GM23338 (cell line): ENCODE data around the gene RBM3. TPM values are rescaled to one million over a fixed set of nuclear protein-coding genes. Genes with fewer than 3 reads are reported as not detected.

Experiments used
- ATAC-seq: fragments of 200-7000 bp; cut with Tn5 transposase; 3 replicates; pipeline ENCODE4 v1.9.1; 2020
- DNase-seq: peaks from one replicate; pipeline ENCODE4 v3.0.0-alpha.2; 2015; ENCODE audit warnings: low spot score
- H2AFZ ChIP-seq: fragments of 200-600 bp; sonication (generic); 2 replicates; pipeline ENCODE4 v1.8.0; 2016; ENCODE audit warnings: antibody characterized with exemption, mild to moderate bottlenecking, moderate library complexity
- H3F3A ChIP-seq: fragments of 200-600 bp; sonication (generic); replicated peaks from 2 replicates; pipeline ENCODE4 v1.8.0; 2017; ENCODE audit warnings: antibody characterized with exemption, mixed run types, low read depth
- H3K27ac ChIP-seq: fragments of 200-600 bp; sonication (generic); 2 replicates; pipeline ENCODE4 v1.6.1; 2016; ENCODE audit warnings: low read depth
- H3K27me3 ChIP-seq: fragments of 200-600 bp; sonication (generic); 2 replicates; pipeline ENCODE4 v1.8.0; 2016; ENCODE audit warnings: mild to moderate bottlenecking, mixed run types, moderate library complexity; ENCODE audit not compliant: insufficient read depth
- H3K36me3 ChIP-seq: fragments of 200-600 bp; sonication (generic); 2 replicates; pipeline ENCODE4 v1.8.0; 2016; ENCODE audit warnings: mild to moderate bottlenecking; ENCODE audit not compliant: insufficient read depth
- H3K4me1 ChIP-seq: fragments of 200-600 bp; sonication (generic); 2 replicates; pipeline ENCODE4 v1.8.0; 2016; ENCODE audit warnings: mild to moderate bottlenecking, moderate library complexity; ENCODE audit not compliant: insufficient read depth
- H3K4me2 ChIP-seq: fragments of 200-600 bp; sonication (generic); 2 replicates; pipeline ENCODE4 v1.7.1; 2017; ENCODE audit warnings: mixed run types
- H3K4me3 ChIP-seq: fragments of 200-600 bp; sonication (generic); 2 replicates; pipeline ENCODE4 v1.6.1; 2016; ENCODE audit warnings: mixed run types
- H3K79me2 ChIP-seq: fragments of 200-600 bp; sonication (generic); replicated peaks from 2 replicates; pipeline ENCODE4 v1.8.0; 2017; ENCODE audit warnings: mild to moderate bottlenecking; ENCODE audit not compliant: insufficient read depth
- H3K9me2 ChIP-seq: fragments of 200-600 bp; sonication (generic); 2 replicates; pipeline ENCODE4 v1.8.0; 2017; ENCODE audit not compliant: insufficient read depth
- H4K20me1 ChIP-seq: fragments of 200-600 bp; sonication (generic); replicated peaks from 2 replicates; pipeline ENCODE4 v1.8.0; 2017; ENCODE audit warnings: mild to moderate bottlenecking; ENCODE audit not compliant: insufficient read depth
- H3K27ac Mint-ChIP-seq: 2 replicates; pipeline ENCODE4 v1.8.0; 2020; ENCODE audit warnings: inconsistent platforms, mild to moderate bottlenecking, moderate library complexity, mixed read lengths
- H3K27me3 Mint-ChIP-seq: 3 replicates; pipeline ENCODE4 v1.8.0; 2022; ENCODE audit warnings: low read depth, mild to moderate bottlenecking, moderate library complexity, mixed read lengths, inconsistent platforms; ENCODE audit not compliant: insufficient read depth, poor library complexity
- H3K36me3 Mint-ChIP-seq: 3 replicates; pipeline ENCODE4 v1.8.0; 2021; ENCODE audit warnings: low read depth, mild to moderate bottlenecking, inconsistent platforms, moderate library complexity, mixed read lengths
- H3K4me1 Mint-ChIP-seq: 3 replicates; pipeline ENCODE4 v1.8.0; 2020; ENCODE audit warnings: mild to moderate bottlenecking, inconsistent platforms, mixed read lengths
- H3K4me3 Mint-ChIP-seq: 3 replicates; pipeline ENCODE4 v1.8.0; 2021; ENCODE audit warnings: moderate library complexity, mild to moderate bottlenecking, inconsistent platforms, mixed read lengths
- H3K9me3 Mint-ChIP-seq: 3 replicates; pipeline ENCODE4 v1.8.0; 2020; ENCODE audit warnings: moderate library complexity, mild to moderate bottlenecking, inconsistent platforms, mixed read lengths
- CREB1 ChIP-seq: fragments of 250-450 bp; sonication (Bioruptor Pico); IDR thresholded peaks from 2 replicates; pipeline ENCODE4 v1.5.0; 2020; ENCODE audit warnings: low read depth, mild to moderate bottlenecking, moderate library complexity
- CTCF ChIP-seq, 2 experiments: fragments of 200-600 bp in 1 of 2; sonication (generic) in 1 of 2; conservative IDR thresholded peaks; 2 replicates each; pipeline versions ENCODE4 v1.5.1 to v1.6.1; 2016 to 2017; ENCODE audit warnings: antibody characterized with exemption in 2 of 2, low read depth in 2 of 2, mild to moderate bottlenecking in 2 of 2, moderate library complexity in 1 of 2
- EZH2 ChIP-seq: fragments of 200-600 bp; sonication (generic); IDR thresholded peaks from one replicate; pipeline ENCODE4 v1.8.0; 2017; ENCODE audit warnings: antibody characterized with exemption, mild to moderate bottlenecking, low read depth; ENCODE audit not compliant: unreplicated experiment
- EZH2phosphoT487 ChIP-seq: fragments of 200-600 bp; sonication (generic); IDR thresholded peaks from one replicate; pipeline ENCODE4 v1.8.1; 2018; ENCODE audit warnings: antibody characterized with exemption; ENCODE audit not compliant: unreplicated experiment
- NANOG ChIP-seq: IDR thresholded peaks from 2 replicates; pipeline ENCODE4 v1.6.1; 2016; ENCODE audit warnings: antibody characterized with exemption, borderline replicate concordance
- POLR2AphosphoS5 ChIP-seq: IDR thresholded peaks from 2 replicates; pipeline ENCODE4 v1.6.1; 2016; ENCODE audit warnings: antibody characterized with exemption, low read depth
- ZNF114 ChIP-seq: fragments of 250-450 bp; sonication (Bioruptor Pico); IDR thresholded peaks from 2 replicates; pipeline ENCODE4 v1.5.0; 2020; ENCODE audit warnings: mild to moderate bottlenecking, moderate library complexity
- polyA plus RNA-seq: library from polyadenylated mRNA; unstranded; fragments of >200 nt; fragmentation: Nextera tagmentation; extraction: Ambion mirVana; gene quantifications from 2 replicates; pipeline ENCODE4 v1.2.1, GENCODE V29; 2016
- total RNA-seq: library from RNA; depleted of rRNA; stranded (reverse); fragments of >200 nt; shearing (Covaris generic); gene quantifications from 2 replicates; pipeline ENCODE4 v1.2.3, GENCODE V29; 2014
- TF ChIP-seq, protein P1 (sequence below): IDR thresholded peaks from one replicate; pipeline ENCODE4 v1.6.1; 2018; ENCODE audit warnings: antibody characterized with exemption; ENCODE audit not compliant: unreplicated experiment
- TF ChIP-seq, protein P2 (sequence below): IDR thresholded peaks from 2 replicates; pipeline ENCODE4 v1.6.1; 2016; ENCODE audit warnings: antibody characterized with exemption

The RBM3 gene
- total and polyA plus RNA-seq, 2 experiments from 2014 or later = 77.5 to 103 TPM

- no peak overlapping the region for H2AFZ ChIP-seq
- no peak for TF ChIP-seq ZNF114 (CRISPR knock-in tag)
- TF ChIP-seq, protein P1, sequence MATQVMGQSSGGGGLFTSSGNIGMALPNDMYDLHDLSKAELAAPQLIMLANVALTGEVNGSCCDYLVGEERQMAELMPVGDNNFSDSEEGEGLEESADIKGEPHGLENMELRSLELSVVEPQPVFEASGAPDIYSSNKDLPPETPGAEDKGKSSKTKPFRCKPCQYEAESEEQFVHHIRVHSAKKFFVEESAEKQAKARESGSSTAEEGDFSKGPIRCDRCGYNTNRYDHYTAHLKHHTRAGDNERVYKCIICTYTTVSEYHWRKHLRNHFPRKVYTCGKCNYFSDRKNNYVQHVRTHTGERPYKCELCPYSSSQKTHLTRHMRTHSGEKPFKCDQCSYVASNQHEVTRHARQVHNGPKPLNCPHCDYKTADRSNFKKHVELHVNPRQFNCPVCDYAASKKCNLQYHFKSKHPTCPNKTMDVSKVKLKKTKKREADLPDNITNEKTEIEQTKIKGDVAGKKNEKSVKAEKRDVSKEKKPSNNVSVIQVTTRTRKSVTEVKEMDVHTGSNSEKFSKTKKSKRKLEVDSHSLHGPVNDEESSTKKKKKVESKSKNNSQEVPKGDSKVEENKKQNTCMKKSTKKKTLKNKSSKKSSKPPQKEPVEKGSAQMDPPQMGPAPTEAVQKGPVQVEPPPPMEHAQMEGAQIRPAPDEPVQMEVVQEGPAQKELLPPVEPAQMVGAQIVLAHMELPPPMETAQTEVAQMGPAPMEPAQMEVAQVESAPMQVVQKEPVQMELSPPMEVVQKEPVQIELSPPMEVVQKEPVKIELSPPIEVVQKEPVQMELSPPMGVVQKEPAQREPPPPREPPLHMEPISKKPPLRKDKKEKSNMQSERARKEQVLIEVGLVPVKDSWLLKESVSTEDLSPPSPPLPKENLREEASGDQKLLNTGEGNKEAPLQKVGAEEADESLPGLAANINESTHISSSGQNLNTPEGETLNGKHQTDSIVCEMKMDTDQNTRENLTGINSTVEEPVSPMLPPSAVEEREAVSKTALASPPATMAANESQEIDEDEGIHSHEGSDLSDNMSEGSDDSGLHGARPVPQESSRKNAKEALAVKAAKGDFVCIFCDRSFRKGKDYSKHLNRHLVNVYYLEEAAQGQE = no peak
- no peak for TF ChIP-seq EZH2phosphoT487
- no peak for TF ChIP-seq POLR2AphosphoS5
- TF ChIP-seq EZH2 = no peak
- TF ChIP-seq, protein P2, sequence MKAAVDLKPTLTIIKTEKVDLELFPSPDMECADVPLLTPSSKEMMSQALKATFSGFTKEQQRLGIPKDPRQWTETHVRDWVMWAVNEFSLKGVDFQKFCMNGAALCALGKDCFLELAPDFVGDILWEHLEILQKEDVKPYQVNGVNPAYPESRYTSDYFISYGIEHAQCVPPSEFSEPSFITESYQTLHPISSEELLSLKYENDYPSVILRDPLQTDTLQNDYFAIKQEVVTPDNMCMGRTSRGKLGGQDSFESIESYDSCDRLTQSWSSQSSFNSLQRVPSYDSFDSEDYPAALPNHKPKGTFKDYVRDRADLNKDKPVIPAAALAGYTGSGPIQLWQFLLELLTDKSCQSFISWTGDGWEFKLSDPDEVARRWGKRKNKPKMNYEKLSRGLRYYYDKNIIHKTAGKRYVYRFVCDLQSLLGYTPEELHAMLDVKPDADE = no peak
- no peak for TF ChIP-seq CREB1
- TF ChIP-seq CTCF (conservative IDR thresholded peaks at IDR 0.05; ENCODE audit: low read depth in 2 of 2) = no peak
- no peak for TF ChIP-seq NANOG
- Mint-ChIP-seq H3K36me3 (no peaks in the 10 kb centered on the region), H3K27me3 (peaks cover 5% of the 10 kb centered on the region), H3K4me1 (peaks cover 5% of the 10 kb centered on the region; the same call in 2 of the 3 replicates), H3K9me3 (no peaks in the 10 kb centered on the region), H3K4me3 (no peak overlapping the region), H3K27ac (no peak overlapping the region)
- no peaks in the 10 kb centered on the region for H4K20me1 ChIP-seq
- no peaks in the 10 kb centered on the region for H3F3A ChIP-seq
- H3K79me2 ChIP-seq = no peaks in the 10 kb centered on the region
- no peaks in the 10 kb centered on the region for H3K36me3 ChIP-seq
- no peak overlapping the region for H3K4me2 ChIP-seq
- DNase-seq (no peak), ATAC-seq (no peak)
- no peaks in the 10 kb centered on the region for H3K27me3 ChIP-seq
- no peak overlapping the region for H3K27ac ChIP-seq
- no peaks in the 10 kb centered on the region for H3K9me2 ChIP-seq
- no peaks in the 10 kb centered on the region for H3K4me1 ChIP-seq
- H3K4me3 ChIP-seq = no peak overlapping the region
Observed at GRCh38 chrX:48595929-48596328, 21.6 kb downstream of the RBM3 start.
